Small intestine (tissue), 7 donors: ENCODE data around the gene SLC2A8. TPM values are rescaled to one million over a fixed set of nuclear protein-coding genes. Genes with fewer than 3 reads are reported as not detected.

ENCODE experiments used
- DNase-seq, 2 donors: peaks; one replicate each; pipeline versions ENCODE4 v3.0.0 to v3.0.0-alpha.2; 2013
- FAIRE-seq: peaks from 2 replicates; lab custom pipeline; 2012; peaks lifted over from hg19 to GRCh38; lab: Jason Lieb, UNC
- H3K27ac ChIP-seq, 3 donors: one replicate each; pipeline ENCODE4 v1.5.1; 2013; ENCODE audit warnings: low read length in 2 of 3, mild to moderate bottlenecking in 2 of 3, control low read depth in 1 of 3, inconsistent platforms in 1 of 3, low read depth in 1 of 3, moderate library complexity in 1 of 3
- H3K27me3 ChIP-seq, 3 donors: one replicate each; pipeline ENCODE4 v1.6.1; 2013; ENCODE audit warnings: low read length in 3 of 3, inconsistent platforms in 1 of 3; ENCODE audit not compliant: control insufficient read depth in 3 of 3, insufficient read depth in 3 of 3
- H3K36me3 ChIP-seq, 3 donors: one replicate each; pipeline ENCODE4 v1.6.1; 2013; ENCODE audit warnings: low read length in 3 of 3, inconsistent platforms in 1 of 3, low read depth in 1 of 3, mild to moderate bottlenecking in 1 of 3, moderate library complexity in 1 of 3; ENCODE audit not compliant: control insufficient read depth in 3 of 3, insufficient read depth in 2 of 3
- H3K4me1 ChIP-seq, 3 donors: one replicate each; pipeline ENCODE4 v1.6.1; 2013; ENCODE audit warnings: low read length in 2 of 3, inconsistent platforms in 1 of 3, low read depth in 1 of 3, mild to moderate bottlenecking in 1 of 3, moderate library complexity in 1 of 3; ENCODE audit not compliant: control insufficient read depth in 3 of 3, insufficient read depth in 2 of 3
- H3K4me3 ChIP-seq, 3 donors: one replicate each; pipeline ENCODE4 v1.5.1; 2013; ENCODE audit warnings: low read length in 3 of 3, control low read depth in 1 of 3, inconsistent platforms in 1 of 3, low read depth in 1 of 3, mild to moderate bottlenecking in 1 of 3, moderate library complexity in 1 of 3
- H3K9me3 ChIP-seq, 2 donors: one replicate each; pipeline ENCODE4 v1.6.1; 2013; ENCODE audit warnings: low read depth in 1 of 2, low read length in 1 of 2; ENCODE audit not compliant: control insufficient read depth in 2 of 2, insufficient read depth in 1 of 2
- WGBS, 3 donors: extraction: QIAGEN DNeasy Blood & Tissue Kit; methylation state at CpG; one replicate each; pipeline ENCODE4 v1.1.7; 2013; 5-methylcytosine and 5-hydroxymethylcytosine counted together
- polyA plus RNA-seq, 4 donors: library from polyadenylated mRNA; stranded (reverse) in 3 of 4; unstranded in 1 of 4; fragments of 200-250 nt in 3 of 4; fragments of 120-200 nt in 1 of 4; gene quantifications; one replicate each; pipeline versions ENCODE4 v1.2.1 to v1.2.3, GENCODE V29; 2013
- donor health status: healthy with polysubstance abuse.
- donor health status: control.
- donor health status: control.
- donor health status: Bipolar disorder and iron deficiency.
- donor health status: healthy.

The SLC2A8 gene
- polyA plus RNA-seq, 4 donors, result 17.2 to 62.1 (median 20.7) TPM

DNA sequence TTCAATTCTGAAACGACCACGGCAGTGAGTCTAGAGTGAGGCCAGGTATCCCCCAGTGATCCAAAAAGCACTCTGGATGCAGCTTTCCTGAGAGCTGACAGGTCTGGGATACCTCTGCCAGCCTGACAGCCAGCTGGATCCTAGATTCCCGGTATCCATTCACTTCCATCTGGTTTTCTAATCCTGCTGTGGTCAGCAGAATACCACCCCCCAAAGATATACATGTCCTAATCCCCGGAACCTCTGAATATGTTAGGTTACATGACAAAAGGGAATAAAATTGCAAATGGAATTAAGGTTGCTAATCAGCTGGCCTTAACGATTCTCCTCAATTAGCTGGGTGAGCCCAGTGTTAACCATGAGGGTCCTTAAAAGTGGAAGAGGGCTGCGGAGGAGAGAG, 25.8 kb downstream of the SLC2A8 start:
- Histone ChIP-seq H3K4me3 (peak overlapping the region in 2 of 3 donors; percentile 61 to 92), H3K9me3 (no peaks in the 10 kb centered on the region), H3K27me3 (no peaks in the 10 kb centered on the region), H3K27ac (peak overlapping the region in 2 of 3 donors; percentile 27 to 80), H3K36me3 (peaks cover 0 to 27% (median 0%) of the 10 kb centered on the region in 3 donors), H3K4me1 (peaks cover 2 to 44% (median 12%) of the 10 kb centered on the region in 3 donors)
- WGBS, 3 donors, result 46 to 50% (median 49%) methylated on average over 6 of the region's 6 CpGs
- no peak for DNase-seq
- FAIRE-seq, result no peak

DNA sequence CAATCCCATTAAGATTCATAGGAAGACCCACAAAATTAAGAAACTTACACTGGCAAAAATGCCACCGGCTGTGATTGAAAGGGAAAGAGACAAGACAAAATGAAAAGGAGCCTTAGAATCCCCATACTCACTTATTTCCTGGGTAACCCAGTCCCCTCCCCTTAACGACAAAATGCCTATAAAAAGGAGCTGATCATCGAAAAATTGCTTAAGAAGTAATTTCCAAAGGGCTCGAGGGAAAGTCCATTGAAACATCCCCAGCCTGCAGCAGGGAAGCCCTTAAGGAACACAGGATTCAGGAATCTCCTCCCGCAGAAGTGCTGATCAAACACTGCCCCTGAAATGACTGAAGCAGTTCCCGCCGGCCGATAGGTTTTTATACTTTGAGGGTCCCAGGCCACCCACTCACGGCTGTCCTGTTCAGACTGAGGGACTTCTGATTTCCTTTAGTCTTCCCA, 26.5 kb downstream of the SLC2A8 start:
- no peak for FAIRE-seq
- DNase-seq, result no peak
- H3K9me3 ChIP-seq, result no peaks in the 10 kb centered on the region
- peaks cover 0 to 22% (median 0%) of the 10 kb centered on the region in 3 donors for H3K36me3 ChIP-seq
- no peaks in the 10 kb centered on the region for H3K27me3 ChIP-seq
- peak overlapping the region; percentile 45 to 95 (median 80) for H3K27ac ChIP-seq
- 0 to 1% (median 1%) methylated on average over 9 of the region's 9 CpGs for WGBS, 3 donors
- H3K4me3 ChIP-seq, result peak overlapping the region; percentile 61 to 92 (median 91)
- peaks cover 2 to 37% (median 12%) of the 10 kb centered on the region in 3 donors for H3K4me1 ChIP-seq

DNA sequence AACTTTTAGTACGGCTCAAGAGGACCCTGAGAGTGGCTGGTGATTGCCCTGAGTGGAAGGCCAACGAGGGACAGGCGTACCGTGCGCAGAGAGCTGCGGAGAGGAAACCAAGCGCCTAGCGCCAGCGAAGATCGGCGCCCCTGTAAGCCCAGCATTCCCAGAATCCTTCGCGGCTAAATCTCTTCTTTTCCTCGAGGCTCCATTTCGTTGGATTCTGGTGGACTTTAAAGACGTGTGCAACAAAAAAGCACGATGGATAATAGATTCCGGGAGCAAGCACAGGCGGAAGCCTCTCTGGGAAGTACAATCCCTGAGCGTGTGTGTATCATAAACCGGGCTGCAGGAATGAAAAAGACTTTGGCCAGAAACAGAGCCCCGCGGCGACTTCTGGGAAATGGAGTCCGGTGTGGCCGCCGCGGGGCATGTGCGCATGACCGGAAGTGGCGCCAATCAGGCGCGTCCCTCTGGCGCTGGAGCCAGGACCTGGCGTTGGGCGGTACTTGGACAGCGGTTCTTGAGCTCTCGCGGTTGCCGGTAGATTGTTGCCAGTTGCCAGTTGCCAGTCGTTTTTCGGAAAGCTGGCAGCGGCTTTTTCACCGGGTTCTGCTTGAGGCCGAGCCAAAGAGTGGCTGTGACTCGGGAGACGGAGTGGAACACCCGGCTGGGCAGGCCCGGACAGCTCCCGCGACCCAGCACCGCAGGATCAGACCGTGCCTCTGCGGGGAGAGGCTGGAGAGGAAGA, 27.1 kb downstream of the SLC2A8 start, which contains the start of gene ZNF79:
ZNF79 (plus strand) TSS at position 449 of the 742 bp plus-strand sequence. CDS start 406 bp downstream, outside the sequence.
- Histone ChIP-seq H3K9me3 (no peaks in the 10 kb centered on the region), H3K36me3 (peaks cover 0 to 21% (median 0%) of the 10 kb centered on the region in 3 donors), H3K27ac (peak within 1 kb of the TSS; percentile 49 to 95 (median 80)), H3K4me1 (peaks cover 2 to 32% (median 12%) of the 10 kb centered on the region in 3 donors), H3K4me3 (peak within 1 kb of the TSS; percentile 61 to 92 (median 91)), H3K27me3 (no peaks in the 10 kb centered on the region)
- DNase-seq (peak; percentile 95 to 97), FAIRE-seq (no peak)
- 0 to 1% (median 1%) methylated on average over 54 of the region's 54 CpGs for WGBS, 3 donors

DNA sequence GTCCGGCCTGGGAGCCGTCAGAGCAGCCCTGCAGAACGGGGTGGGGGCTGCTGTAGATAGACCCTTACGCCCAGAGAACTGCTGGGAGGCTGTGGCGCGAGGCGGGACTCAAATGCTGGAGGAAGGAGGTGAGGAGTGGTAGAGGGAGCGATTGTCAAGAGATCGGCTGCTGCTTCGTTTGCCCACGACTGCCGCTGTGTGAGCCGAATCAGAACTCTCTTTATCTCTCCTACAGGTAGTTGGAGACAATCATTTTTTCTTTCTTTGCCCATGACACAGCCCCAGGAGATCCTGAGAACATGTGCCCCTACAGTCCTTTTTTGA, 27.7 kb downstream of the SLC2A8 start:
- Histone ChIP-seq H3K27me3 (no peaks in the 10 kb centered on the region), H3K36me3 (peaks cover 0 to 21% (median 0%) of the 10 kb centered on the region in 3 donors), H3K4me1 (peaks cover 2 to 26% (median 12%) of the 10 kb centered on the region in 3 donors), H3K27ac (peak overlapping the region; percentile 49 to 95 (median 80)), H3K4me3 (peak overlapping the region; percentile 61 to 92 (median 91)), H3K9me3 (no peaks in the 10 kb centered on the region)
- DNase-seq (peak in 1 of 2 donors; percentile 48), FAIRE-seq (no peak)
- WGBS, 3 donors, result 0 to 1% (median 0%) methylated on average over 13 of the region's 13 CpGs

DNA sequence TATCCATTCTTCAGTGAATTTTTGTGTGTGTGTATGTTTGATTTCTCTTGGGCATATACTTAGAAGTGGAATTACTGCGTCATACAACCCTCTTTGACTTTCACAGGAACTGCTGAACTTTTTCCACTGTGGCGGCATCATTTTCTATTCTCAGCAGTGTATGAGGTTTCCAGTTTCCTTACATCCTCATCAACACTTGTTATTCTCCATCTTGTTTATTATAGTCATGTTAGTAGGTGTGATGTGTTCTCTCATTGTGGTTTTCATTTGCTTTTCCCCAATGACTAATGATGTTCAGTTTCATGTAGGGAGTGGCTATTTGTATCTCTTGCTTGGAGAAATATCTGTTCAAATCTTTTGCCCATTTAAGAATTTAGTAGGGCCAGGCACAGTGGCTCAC, 29.8 kb downstream of the SLC2A8 start:
- Histone ChIP-seq H3K4me3 (no peak overlapping the region), H3K27me3 (no peaks in the 10 kb centered on the region), H3K36me3 (peaks cover 0 to 19% (median 0%) of the 10 kb centered on the region in 3 donors), H3K9me3 (no peaks in the 10 kb centered on the region), H3K4me1 (peaks cover 2 to 13% (median 9%) of the 10 kb centered on the region in 3 donors), H3K27ac (no peak overlapping the region)
- FAIRE-seq (no peak), DNase-seq (no peak)
- WGBS, 3 donors, result 77 to 91% (median 82%) methylated on average over 2 of the region's 2 CpGs

DNA sequence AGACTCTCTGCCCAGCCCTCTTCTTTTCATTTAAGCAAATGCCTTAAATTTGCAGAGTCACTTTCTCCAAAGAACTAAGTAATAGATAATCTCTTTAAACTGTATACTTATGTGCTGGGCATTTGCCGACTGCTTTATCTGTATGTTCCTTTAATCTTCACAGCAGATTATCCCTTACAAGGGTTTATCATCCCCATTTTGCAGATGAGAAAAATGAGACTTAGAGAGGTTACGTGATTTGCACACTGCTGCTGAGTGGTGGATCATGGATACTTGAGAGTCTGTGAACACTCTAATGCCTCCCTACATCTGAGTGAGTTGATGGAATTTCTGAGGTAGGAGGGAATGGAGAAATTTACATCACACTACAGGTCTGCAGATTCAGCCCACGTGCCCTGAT, 31.4 kb downstream of the SLC2A8 start:
- FAIRE-seq (no peak), DNase-seq (no peak)
- no peak overlapping the region for H3K27ac ChIP-seq
- H3K9me3 ChIP-seq, result no peaks in the 10 kb centered on the region
- H3K36me3 ChIP-seq, result peaks cover 0 to 22% (median 0%) of the 10 kb centered on the region in 3 donors
- no peak overlapping the region for H3K4me3 ChIP-seq
- H3K4me1 ChIP-seq, result peaks cover 0 to 4% (median 2%) of the 10 kb centered on the region in 3 donors
- no peaks in the 10 kb centered on the region for H3K27me3 ChIP-seq
- 89 to 92% (median 89%) methylated on average over 3 of the region's 3 CpGs for WGBS, 3 donors

DNA sequence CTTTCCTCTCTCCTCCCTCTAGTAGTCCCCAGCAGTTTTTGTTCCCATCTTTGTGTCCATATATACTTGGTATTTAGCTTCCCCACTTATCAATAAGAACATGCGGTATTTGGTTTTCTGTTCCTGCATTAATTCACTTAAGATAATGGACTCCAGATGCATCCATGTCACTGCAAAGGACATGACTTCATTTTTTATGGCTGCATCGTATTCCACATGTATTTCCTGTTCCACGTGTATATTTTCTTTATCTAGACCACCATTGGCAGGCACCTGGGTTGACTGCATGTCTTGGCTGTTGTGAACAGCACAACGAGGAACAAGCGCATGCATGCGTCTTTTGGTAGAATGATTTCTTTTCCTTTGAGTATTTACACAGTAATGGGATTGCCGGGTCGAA, 33.4 kb downstream of the SLC2A8 start:
- WGBS, 3 donors, result 94 to 96% (median 96%) methylated on average over 8 of the region's 8 CpGs
- Histone ChIP-seq H3K36me3 (peaks cover 7 to 37% (median 10%) of the 10 kb centered on the region in 3 donors), H3K4me3 (no peak overlapping the region), H3K4me1 (peaks cover 0 to 2% (median 0%) of the 10 kb centered on the region in 3 donors), H3K27ac (no peak overlapping the region), H3K9me3 (no peaks in the 10 kb centered on the region), H3K27me3 (no peaks in the 10 kb centered on the region)
- FAIRE-seq, result no peak
- no peak for DNase-seq

DNA sequence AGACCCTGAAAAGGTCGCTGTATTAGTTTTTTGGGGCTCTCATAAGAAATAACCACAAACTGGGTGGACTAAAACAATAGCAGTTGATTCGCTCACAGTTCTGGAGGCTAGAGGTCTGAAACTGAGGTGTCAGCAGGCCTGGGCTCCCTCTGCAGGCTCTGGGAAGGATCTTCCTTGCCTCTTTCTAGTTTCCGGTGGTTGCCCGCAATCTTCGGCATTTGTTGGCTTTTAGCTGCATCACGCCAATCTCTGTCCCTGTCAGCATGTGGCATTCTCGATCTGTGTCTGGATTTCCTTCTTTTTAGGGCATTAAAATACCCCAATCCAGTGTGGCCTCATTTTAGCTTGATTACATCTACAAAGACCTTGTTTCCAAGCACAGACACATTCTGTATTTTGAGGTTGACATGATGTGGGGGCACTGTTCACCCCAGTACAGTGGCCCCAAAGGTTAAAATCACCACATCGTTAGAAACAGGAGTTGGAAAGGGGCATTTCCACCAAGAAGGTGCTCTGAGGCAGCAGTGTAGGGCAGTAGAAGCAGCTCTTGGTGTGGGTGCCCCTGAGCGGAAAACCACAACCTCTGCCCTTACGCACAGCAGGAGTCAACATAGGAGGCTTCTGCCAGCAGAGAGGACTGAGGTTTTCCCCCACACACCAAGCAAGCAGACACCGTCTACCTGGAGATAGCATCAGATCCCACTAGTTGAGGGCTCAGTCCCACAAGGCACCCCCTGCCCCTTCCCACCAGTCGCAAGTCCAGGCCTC, 40.7 kb downstream of the SLC2A8 start:
- Histone ChIP-seq H3K36me3 (peaks cover 29 to 76% (median 32%) of the 10 kb centered on the region in 3 donors), H3K9me3 (no peaks in the 10 kb centered on the region), H3K4me1 (no peaks in the 10 kb centered on the region), H3K4me3 (no peak overlapping the region), H3K27ac (no peak overlapping the region), H3K27me3 (no peaks in the 10 kb centered on the region)
- WGBS, 3 donors, result 82 to 85% (median 85%) methylated on average over 12 of the region's 12 CpGs
- FAIRE-seq (no peak), DNase-seq (no peak)
